ENCODE measurements around the gene KAZN.

GRCh38 chr1:15071936-15072335, 473.5 kb downstream of the KAZN start:
- TF ChIP-seq CTCF (IDR thresholded peaks at IDR 0.05) (no peak), MAX (IDR thresholded peaks at IDR 0.05; ENCODE audit: low read depth) (no peak), CHD2 (IDR thresholded peaks at IDR 0.05; ENCODE audit: low read length, partially characterized antibody) (no peak), EZH2phosphoT487 (IDR thresholded peaks at IDR 0.05; ENCODE audit: borderline replicate concordance, low read depth) (no peak), POLR2AphosphoS5 (IDR thresholded peaks at IDR 0.05; ENCODE audit: low read depth, low read length) (no peak), EP300 (IDR thresholded peaks at IDR 0.05; ENCODE audit: borderline replicate concordance in 1 of 2, low read depth in 1 of 2, low read length in 1 of 2) (no peak), TCF12 (IDR thresholded peaks at IDR 0.05) (no peak)
